Measurements from ENCODE around the gene ARSG. TPM values are rescaled to one million over a fixed set of nuclear protein-coding genes. Genes with fewer than 3 reads are reported as not detected.
"Not testable (repeated sequence)": the region's sequence is repeated elsewhere in the genome, so short reads cannot be mapped to it uniquely, and the experiment has no call there.

ARSG gene
- polyA plus RNA-seq, 3 donors = 3.8 to 6.0 (median 4.0) TPM

- DNase-seq (ENCODE audit: low read depth in 3 of 3, low spot score in 2 of 3) = no peak
These were observed 35.4 kb downstream of the ARSG start for GRCh38 chr17:68326681-68327080.

- DNase-seq (ENCODE audit: low read depth in 3 of 3, low spot score in 2 of 3) = no peak
These were observed 36.7 kb downstream of the ARSG start for GRCh38 chr17:68327823-68328557.

DNA sequence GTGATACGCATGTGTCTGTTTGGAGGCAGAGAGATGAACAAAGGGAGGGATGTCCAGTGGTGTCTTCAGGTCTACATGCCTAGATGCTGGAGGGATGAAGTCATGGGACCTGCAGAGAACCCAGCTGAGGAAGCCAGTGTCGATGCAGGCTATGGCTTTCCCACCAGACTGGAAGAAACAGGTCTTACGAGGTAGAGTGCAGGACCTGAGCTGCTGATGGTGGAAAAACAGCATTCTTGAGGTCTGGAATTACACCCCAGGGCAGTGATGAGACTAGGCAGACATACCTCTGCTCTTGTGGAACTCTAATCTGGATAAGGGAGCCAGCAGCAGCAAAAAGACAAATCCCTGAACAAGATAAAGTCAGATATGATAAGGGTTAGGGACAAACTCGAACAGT, 37.4 kb downstream of the ARSG start:
- DNase-seq (ENCODE audit: low read depth in 3 of 3, low spot score in 2 of 3) = no peak

GRCh38 chr17:68329331-68329730, 38.0 kb downstream of the ARSG start:
- DNase-seq (ENCODE audit: low read depth in 3 of 3, low spot score in 2 of 3) = no peak

- not testable (repeated sequence) for DNase-seq (ENCODE audit: low read depth in 3 of 3, low spot score in 2 of 3)
These were observed 40.6 kb downstream of the ARSG start for GRCh38 chr17:68331932-68332331.

GRCh38 chr17:68334393-68334792, 43.1 kb downstream of the ARSG start:
- no peak for DNase-seq (ENCODE audit: low read depth in 3 of 3, low spot score in 2 of 3)

DNA sequence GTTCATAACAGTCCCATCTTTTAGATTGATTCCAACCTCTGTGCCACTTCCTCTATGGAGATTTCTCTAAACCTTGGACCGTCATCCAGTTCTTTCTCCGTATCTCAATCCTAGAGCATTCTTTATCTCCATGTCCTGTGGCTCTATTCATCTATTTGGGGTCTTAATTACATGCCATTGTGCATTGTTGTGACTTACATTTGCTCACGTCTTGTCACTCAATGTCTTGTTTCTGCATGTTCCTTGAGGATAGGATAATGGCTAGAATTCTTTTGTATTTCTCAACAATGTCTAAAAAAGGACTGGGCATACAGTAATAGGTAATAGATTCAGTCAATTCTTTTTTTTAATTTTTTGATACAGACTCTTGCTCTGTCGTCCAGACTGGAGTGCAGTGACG, 50.2 kb downstream of the ARSG start:
- no peak for DNase-seq (ENCODE audit: low read depth in 3 of 3, low spot score in 2 of 3)

GRCh38 chr17:68343976-68344375, 52.7 kb downstream of the ARSG start:
- no peak for DNase-seq (ENCODE audit: low read depth in 3 of 3, low spot score in 2 of 3)

DNA sequence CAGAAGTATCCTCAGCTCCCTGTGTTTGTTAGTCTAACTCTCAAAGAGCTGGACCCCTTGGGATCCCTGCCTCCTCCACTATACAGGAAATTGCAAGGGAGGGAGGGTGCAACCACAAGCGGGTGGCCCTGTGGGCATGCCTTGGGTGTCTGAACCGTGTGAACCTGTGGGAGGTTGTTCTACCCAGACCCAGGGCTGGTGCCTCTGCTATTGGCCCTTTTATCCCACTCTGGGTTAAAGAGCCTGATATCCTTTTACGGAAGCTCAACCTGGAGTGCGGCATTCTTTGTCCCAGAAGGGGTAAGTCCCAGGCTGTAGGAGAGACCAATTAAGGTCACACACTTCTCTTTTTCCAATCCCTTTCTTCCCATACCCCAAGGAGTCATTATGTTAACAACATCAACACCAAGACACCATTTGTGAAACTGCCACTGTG, 53.4 kb downstream of the ARSG start:
- no peak for DNase-seq (ENCODE audit: low read depth in 3 of 3, low spot score in 2 of 3)

DNA sequence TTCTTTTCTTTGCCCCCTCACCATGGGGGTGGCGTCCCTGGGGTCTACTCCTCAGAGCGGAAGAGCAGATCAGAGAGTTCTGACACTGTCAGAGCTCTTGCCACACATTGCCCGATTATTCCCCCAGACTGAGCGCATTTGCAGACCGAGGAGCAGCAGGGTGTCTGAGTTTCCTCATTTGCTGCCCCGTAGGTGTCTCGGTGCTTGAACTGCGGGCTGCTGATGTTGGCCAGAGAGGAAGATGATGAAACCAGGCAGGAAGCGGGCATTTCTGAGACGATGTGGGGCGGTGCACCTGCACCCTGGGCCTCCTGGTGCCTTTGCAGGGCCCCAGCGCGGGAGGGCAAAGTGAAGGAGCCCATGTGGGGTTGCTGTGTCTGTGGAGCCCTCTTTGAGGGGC, 55.2 kb downstream of the ARSG start:
- DNase-seq (ENCODE audit: low read depth in 3 of 3, low spot score in 2 of 3) = no peak

DNA sequence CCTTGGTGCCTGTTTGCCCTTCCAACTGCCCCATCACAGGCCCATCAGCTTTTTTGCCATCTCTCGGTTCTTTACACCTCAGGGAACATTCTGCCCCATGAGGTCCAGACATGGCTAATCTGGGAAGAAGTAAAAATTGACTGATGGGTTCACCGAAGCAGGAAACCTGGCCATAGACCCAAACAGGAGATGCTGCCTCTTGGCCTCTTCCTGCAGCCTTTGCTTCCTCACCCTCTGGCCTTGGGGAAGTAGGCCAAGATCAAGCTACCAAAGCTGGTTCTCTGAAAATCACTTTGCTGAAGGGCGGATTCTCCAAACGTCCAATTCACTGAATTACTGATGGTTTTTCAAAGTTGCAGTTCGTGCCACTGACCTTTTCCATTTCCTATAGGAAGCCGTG, 56.1 kb downstream of the ARSG start:
- no peak for DNase-seq (ENCODE audit: low read depth in 3 of 3, low spot score in 2 of 3)

GRCh38 chr17:68349157-68349556, 57.9 kb downstream of the ARSG start:
- DNase-seq (ENCODE audit: low read depth in 3 of 3, low spot score in 2 of 3) = no peak

DNA sequence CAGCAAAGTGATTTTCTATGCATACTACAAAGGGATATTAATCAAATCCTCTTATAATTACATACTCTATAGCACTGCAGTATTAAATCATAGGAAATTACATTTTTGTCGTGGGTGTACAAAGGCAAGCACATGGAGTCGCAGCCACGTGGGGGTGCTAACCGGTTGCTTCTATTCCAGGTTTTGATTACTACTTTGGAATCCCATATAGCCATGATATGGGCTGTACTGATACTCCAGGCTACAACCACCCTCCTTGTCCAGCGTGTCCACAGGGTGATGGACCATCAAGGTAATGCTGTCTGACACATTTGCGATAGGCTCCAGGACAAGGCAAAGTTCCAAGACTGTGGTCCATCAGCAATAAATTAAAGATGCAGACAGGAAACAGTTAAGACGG, 60.1 kb downstream of the ARSG start:
- DNase-seq (ENCODE audit: low read depth in 3 of 3, low spot score in 2 of 3) = no peak

DNA sequence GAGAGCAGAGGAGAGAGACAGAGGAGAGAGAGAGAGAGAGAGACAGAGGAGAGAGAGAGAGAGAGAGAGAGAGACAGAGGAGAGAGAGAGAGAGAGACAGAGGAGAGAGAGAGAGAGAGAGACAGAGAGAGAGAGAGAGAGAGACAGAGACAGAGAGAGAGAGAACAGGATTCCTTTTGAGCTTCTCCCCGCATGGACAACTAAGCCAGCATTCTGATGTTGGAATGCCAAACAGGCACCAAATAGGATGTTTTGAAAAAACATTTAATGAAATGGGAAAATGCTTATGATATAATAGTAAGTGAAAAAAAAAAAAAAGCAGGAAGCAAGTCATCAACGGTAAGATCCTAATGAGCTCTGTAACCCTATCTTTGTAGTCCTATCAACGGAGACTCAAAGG, 60.7 kb downstream of the ARSG start:
- no peak for DNase-seq (ENCODE audit: low read depth in 3 of 3, low spot score in 2 of 3)

DNA sequence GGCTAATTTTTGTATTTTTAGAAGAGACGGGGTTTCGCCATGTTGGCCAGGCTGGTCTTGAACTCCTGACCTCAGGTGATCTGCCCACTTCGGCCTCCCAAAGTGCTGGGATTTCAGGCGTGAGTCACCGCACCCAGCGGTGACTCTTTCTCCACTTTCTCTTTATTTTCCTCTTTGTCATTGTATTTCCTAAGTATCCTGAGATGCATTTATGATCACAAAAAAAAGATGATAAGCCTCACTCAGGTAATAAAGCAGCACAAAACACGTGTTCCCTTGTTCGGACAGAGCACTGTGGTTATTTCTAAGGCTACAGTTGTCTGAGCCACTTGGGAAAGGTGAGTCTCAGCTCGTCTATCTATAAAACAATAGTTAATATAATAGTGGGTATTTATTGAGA, 61.4 kb downstream of the ARSG start:
- DNase-seq (ENCODE audit: low read depth in 3 of 3, low spot score in 2 of 3) = not testable (repeated sequence)

DNA sequence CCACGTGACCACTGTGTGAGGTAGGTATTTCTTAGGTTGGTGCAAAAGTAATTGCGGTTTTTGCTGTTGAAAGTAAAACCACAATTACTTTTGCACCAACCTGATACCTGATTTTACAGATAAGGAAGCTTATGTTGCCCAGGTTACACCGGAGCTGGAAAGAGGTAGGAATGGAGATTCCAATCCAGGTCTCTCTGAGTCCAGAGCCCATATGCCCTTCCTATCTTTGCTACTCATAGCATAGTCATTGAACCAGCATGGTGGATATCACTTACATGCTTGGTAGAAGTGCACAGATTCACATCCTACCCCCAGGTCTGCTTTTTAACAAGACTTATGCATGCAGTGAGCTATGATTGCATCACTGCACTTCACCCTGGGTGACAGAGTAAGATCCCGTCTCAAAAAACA, 61.8 kb downstream of the ARSG start:
- no peak for DNase-seq (ENCODE audit: low read depth in 3 of 3, low spot score in 2 of 3)

DNA sequence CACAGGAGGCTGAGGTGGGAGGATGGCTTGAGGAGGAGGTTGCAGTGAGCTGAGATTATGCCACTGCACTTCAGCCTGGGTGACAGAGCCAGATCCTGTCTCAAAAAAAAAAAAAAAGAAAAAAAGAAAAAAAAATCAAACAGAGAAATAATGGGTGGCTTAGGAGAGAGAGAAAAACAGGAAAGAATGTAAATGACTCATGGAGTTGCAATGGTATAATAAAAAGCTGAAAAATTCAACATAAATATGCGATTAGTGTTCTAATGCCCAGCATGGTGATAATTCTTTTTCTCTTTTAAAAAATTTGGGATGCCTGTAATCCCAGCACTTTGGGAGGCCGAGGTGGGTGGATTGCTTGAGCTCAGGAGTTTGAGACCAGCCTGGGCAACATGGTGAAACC, 63.0 kb downstream of the ARSG start:
- not testable (repeated sequence) for DNase-seq (ENCODE audit: low read depth in 3 of 3, low spot score in 2 of 3)

DNA sequence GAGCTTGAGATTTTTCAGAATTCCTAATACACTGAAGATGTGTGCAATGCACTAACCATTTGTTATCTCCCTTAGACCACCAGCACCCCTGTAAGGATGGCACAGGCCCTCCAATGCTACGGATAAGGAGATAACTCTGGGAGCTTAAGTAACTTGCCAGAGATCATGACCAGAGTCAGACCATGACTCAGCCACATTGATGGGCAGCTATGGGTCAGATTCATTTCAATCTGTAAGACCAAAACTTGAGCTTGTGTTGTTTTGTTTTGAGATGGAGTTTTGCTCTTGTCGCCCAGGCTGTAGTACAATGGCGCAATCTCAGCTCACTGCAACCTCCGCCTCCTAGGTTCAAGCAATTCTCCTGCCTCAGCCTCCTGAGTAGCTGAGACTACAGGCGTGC, 63.8 kb downstream of the ARSG start:
- not testable (repeated sequence) for DNase-seq (ENCODE audit: low read depth in 3 of 3, low spot score in 2 of 3)

DNA sequence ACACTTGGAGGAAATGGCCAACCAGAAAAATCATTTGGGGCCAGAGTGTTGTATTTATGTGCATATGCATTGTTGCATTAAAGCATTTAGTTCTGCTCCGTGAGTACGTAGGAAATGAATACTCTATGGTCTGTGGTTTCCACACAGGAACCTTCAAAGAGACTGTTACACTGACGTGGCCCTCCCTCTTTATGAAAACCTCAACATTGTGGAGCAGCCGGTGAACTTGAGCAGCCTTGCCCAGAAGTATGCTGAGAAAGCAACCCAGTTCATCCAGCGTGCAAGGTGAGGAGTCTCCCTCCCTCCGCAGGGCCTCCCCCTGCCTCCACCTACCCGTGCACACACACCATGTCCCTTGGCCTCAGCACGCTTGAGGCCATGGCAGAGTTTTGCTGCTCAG, 65.2 kb downstream of the ARSG start:
- DNase-seq (ENCODE audit: low read depth in 3 of 3, low spot score in 2 of 3) = no peak

GRCh38 chr17:68356949-68357455, 65.7 kb downstream of the ARSG start:
- DNase-seq (ENCODE audit: low read depth in 3 of 3, low spot score in 2 of 3) = no peak

GRCh38 chr17:68357886-68358285, 66.6 kb downstream of the ARSG start:
- DNase-seq (ENCODE audit: low read depth in 3 of 3, low spot score in 2 of 3) = no peak

- no peak for DNase-seq (ENCODE audit: low read depth in 3 of 3, low spot score in 2 of 3)
These were observed 68.7 kb downstream of the ARSG start for GRCh38 chr17:68359791-68360535.

Measured in right renal cortex interstitium (tissue), 3 donors.